Activated CD4-positive, alpha-beta T cell treated with anti-CD3 and anti-CD28 coated beads, Interleukin-2, amount 50 U/mL, for 16 hours (primary cell): ENCODE measurements around the gene PPOX.

Experiments used
- DNase-seq: peaks from one replicate; pipeline ENCODE4 v3.0.0-alpha.2; 2020

Gene PPOX

GRCh38 chr1:161153682-161154337 is 12.4 kb upstream of the PPOX start, which contains the start of gene UFC1:
Gene UFC1, plus strand, starts transcription at chr1:161153978. Its CDS starts 20 bp downstream, at chr1:161153998.
- DNase-seq, result peak; percentile 91

GRCh38 chr1:161157867-161158266 is 8.4 kb upstream of the PPOX start:
- no peak for DNase-seq

- DNase-seq, result no peak
These were observed 7.8 kb upstream of the PPOX start for GRCh38 chr1:161158316-161159010.

GRCh38 chr1:161159087-161159912 is 6.9 kb upstream of the PPOX start, which contains the start of gene USP21:
Gene USP21, plus strand, starts transcription at chr1:161159500. Its CDS starts 1,141 bp downstream, at chr1:161160641.
- DNase-seq, result peak; percentile 94

- no peak for DNase-seq
These were observed 6.3 kb upstream of the PPOX start for GRCh38 chr1:161159913-161160243.

- no peak for DNase-seq
These were observed 5.5 kb upstream of the PPOX start for GRCh38 chr1:161160671-161161145.

- no peak for DNase-seq
These were observed 4.6 kb upstream of the PPOX start for GRCh38 chr1:161161652-161162051.

- no peak for DNase-seq
These were observed 4.2 kb upstream of the PPOX start for GRCh38 chr1:161162052-161162451.

- no peak for DNase-seq
These were observed 3.4 kb upstream of the PPOX start for GRCh38 chr1:161162806-161163205.

GRCh38 chr1:161163793-161164192 is 2.4 kb upstream of the PPOX start:
- no peak for DNase-seq

- DNase-seq, result no peak
These were observed 1.2 kb upstream of the PPOX start for GRCh38 chr1:161164901-161165610.

- DNase-seq, result no peak
These were observed 683 bp downstream of the PPOX start for GRCh38 chr1:161166669-161167548.

GRCh38 chr1:161168906-161169305 is 2.7 kb downstream of the PPOX start:
- DNase-seq, result no peak

GRCh38 chr1:161171191-161171590 is 5.0 kb downstream of the PPOX start:
- no peak for DNase-seq

GRCh38 chr1:161171696-161172095 is 5.5 kb downstream of the PPOX start:
- DNase-seq, result no peak

GRCh38 chr1:161172349-161172748 is 6.1 kb downstream of the PPOX start:
- DNase-seq, result no peak

- no peak for DNase-seq
These were observed 6.7 kb downstream of the PPOX start for GRCh38 chr1:161172776-161173376.

GRCh38 chr1:161173711-161174110 is 7.5 kb downstream of the PPOX start:
- no peak for DNase-seq

- no peak for DNase-seq
These were observed 8.7 kb downstream of the PPOX start for GRCh38 chr1:161174911-161175310.

- DNase-seq, result no peak
These were observed 9.7 kb downstream of the PPOX start for GRCh38 chr1:161175771-161176453.
